ENCODE measurements around the gene ACTR6.
A peak's percentile ranks its signal among the peaks of the same experiment; 100 is the strongest.
"Not testable (repeated sequence)": the region's sequence is repeated elsewhere in the genome, so short reads cannot be mapped to it uniquely, and the experiment has no call there.

Gene ACTR6

DNA sequence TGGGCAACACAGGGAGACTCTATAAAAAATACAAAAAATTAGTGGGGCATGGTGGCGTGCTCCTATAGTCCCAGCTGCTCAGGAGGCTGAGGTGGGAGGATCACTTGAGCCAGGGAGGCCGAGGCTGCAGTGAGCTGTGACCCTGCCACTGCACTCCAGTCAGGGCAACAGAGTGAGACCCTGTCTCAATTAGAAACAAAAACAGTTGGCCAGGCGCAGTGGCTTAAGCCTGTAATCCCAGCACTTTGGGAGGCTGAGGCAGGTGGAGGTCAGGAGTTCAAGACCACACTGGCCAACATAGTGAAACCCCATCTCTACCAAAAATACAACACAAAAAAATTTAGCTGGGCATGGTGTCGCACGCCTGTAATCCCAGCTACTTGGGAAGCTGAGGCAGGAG lies 64.5 kb downstream of the ACTR6 start:
- H3K4me1 Mint-ChIP-seq = peaks cover 26% of the 10 kb centered on the region
- not testable (repeated sequence) for H3K9me3 Mint-ChIP-seq, H3K4me3 Mint-ChIP-seq

DNA sequence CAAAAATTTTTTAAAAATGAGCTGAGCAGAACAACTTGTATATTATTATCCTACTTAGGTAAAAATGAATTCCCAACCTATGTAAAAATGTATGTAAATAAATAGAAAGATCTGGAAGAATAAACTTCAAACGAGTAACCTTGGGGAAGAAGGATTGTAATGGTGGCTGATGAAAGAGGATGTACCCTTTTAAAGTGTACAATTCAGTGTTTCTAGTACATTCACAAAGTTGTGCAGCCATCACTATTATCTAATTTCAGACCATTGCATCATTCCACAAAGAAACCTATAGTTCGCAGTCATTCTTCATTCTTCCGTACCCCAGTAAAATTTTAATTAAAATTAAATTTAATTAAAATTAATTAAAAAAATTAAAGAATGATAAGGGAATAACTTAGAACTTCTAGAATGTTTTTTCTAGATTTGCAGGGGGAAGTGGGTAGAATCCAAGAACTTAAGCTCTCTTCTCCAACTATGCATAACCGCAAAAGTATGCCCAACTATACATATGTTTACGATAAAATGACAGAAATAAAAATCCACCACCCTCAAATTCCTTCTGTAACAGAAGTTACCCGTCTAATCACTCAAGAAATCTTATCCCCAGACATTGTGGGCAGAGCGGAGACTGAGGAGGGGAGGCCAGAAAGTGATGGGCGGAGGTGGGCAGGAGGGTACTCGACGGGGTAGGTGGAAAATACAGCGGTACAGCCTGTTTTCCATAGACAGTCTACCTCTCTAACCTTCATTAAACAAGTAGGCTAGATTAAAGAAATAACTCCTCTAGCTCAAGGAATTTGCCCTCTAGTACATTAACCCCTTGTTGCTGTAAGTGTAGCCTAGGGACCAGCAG lies 65.3 kb downstream of the ACTR6 start:
- Mint-ChIP-seq H3K4me3 (peak overlapping the region; percentile 99), H3K4me1 (peaks cover 26% of the 10 kb centered on the region), H3K36me3 (no peaks in the 10 kb centered on the region), H3K9me3 (no peaks in the 10 kb centered on the region), H3K27ac (peak overlapping the region; percentile 98)
- DNase-seq (ENCODE audit: low spot score in 2 of 2) = no peak
- ATAC-seq = no peak

More for the DNA sequence above, 64.5 kb downstream of the ACTR6 start:
- not testable (repeated sequence) for H3K27ac Mint-ChIP-seq; DNase-seq (ENCODE audit: low spot score in 2 of 2); H3K36me3 Mint-ChIP-seq; ATAC-seq

GRCh38 chr12:100266585-100266834 lies 65.9 kb downstream of the ACTR6 start:
- peaks cover 26% of the 10 kb centered on the region for H3K4me1 Mint-ChIP-seq
- peak; percentile 90 for ATAC-seq
- DNase-seq (ENCODE audit: low spot score in 2 of 2) = no peak
- peak overlapping the region; percentile 98 for H3K27ac Mint-ChIP-seq
- no peaks in the 10 kb centered on the region for H3K36me3 Mint-ChIP-seq
- peak overlapping the region; percentile 99 for H3K4me3 Mint-ChIP-seq
- no peaks in the 10 kb centered on the region for H3K9me3 Mint-ChIP-seq

DNA sequence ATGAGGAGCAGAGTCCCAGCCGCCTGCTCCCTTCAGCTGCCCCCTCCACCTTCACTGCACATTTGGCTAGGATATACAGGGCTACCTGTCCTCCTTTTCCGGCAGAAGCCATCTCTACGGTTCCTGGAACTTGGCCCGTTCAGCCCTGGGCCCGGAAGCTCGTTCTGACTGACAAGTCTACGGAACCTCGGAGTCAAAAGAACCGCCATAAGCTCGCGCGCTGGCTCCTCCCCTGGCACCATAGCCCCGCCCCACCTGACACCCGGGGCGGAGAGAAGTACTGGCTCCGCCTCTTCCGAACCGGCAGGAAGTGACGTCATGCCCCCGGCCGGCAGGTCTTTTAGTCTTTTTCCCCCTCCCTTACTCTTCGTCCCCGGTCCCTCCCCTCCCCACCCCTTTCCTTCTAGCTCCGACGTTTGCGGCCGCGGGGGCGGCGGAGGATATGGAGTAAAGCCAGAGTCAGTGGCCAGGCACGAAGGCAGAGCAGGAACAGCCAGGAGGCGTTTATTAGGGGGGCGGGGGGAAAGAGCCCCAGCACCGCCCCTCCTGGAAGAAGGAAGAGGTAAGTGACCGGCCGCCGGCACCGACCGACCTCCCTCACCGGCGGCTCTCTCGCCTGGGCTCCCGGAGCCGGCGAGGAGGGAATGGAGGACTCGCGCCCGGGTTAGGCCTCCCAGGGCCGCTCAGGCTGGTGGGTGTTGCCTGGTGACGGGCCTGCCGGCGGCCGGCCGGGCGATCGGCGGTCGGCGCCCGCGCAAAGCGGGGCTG lies 66.4 kb downstream of the ACTR6 start, which contains the start of the genes DEPDC4 and SCYL2:
DEPDC4 (minus strand) TSS at position 245 of the 768 bp plus-strand sequence; CDS start at position 242, 3 bp downstream.
SCYL2 (plus strand) TSS at position 343 of the 768 bp plus-strand sequence. CDS start 15,794 bp downstream, outside the sequence.
- Mint-ChIP-seq H3K36me3 (no peaks in the 10 kb centered on the region), H3K4me3 (peak within 1 kb of the TSS; percentile 99), H3K4me1 (peaks cover 26% of the 10 kb centered on the region), H3K9me3 (no peaks in the 10 kb centered on the region), H3K27ac (peak within 1 kb of the TSS; percentile 98)
- ATAC-seq (peak; percentile 91), DNase-seq (ENCODE audit: low spot score in 2 of 2) (peak; percentile 95 to 98)

- DNase-seq (ENCODE audit: low spot score in 2 of 2) = peak; percentile 28 to 75
- Mint-ChIP-seq H3K4me3 (peak overlapping the region; percentile 99), H3K9me3 (no peaks in the 10 kb centered on the region), H3K4me1 (peaks cover 26% of the 10 kb centered on the region), H3K27ac (peak overlapping the region; percentile 98), H3K36me3 (peaks cover 4% of the 10 kb centered on the region)
- ATAC-seq = peak; percentile 5
Observed at GRCh38 chr12:100267603-100268281, 67.1 kb downstream of the ACTR6 start.

- no peaks in the 10 kb centered on the region for H3K9me3 Mint-ChIP-seq
- no peak for DNase-seq (ENCODE audit: low spot score in 2 of 2)
- no peak for ATAC-seq
- H3K27ac Mint-ChIP-seq = no peak overlapping the region
- peak overlapping the region; percentile 99 for H3K4me3 Mint-ChIP-seq
- peaks cover 7% of the 10 kb centered on the region for H3K36me3 Mint-ChIP-seq
- H3K4me1 Mint-ChIP-seq = peaks cover 35% of the 10 kb centered on the region
Observed at GRCh38 chr12:100268835-100269564, 68.4 kb downstream of the ACTR6 start.

- Mint-ChIP-seq H3K9me3 (no peaks in the 10 kb centered on the region), H3K4me3 (no peak overlapping the region), H3K4me1 (peaks cover 31% of the 10 kb centered on the region), H3K36me3 (peaks cover 7% of the 10 kb centered on the region), H3K27ac (no peak overlapping the region)
- ATAC-seq (no peak), DNase-seq (ENCODE audit: low spot score in 2 of 2) (no peak)
Observed at GRCh38 chr12:100273782-100274181, 73.2 kb downstream of the ACTR6 start.
